K562 (cell line): ENCODE results near the gene UPK2. TPM values are rescaled to one million over a fixed set of nuclear protein-coding genes. Genes with fewer than 3 reads are reported as not detected.

ENCODE experiments used
- CHD7 ChIP-seq: fragments of 200-600 bp; sonication (generic); IDR thresholded peaks from one replicate; pipeline ENCODE4 v1.6.1; 2012; ENCODE audit warnings: mild to moderate bottlenecking, low read depth, low read length, inconsistent platforms
- CREB3L1 ChIP-seq: fragments of 450-650 bp; IDR thresholded peaks from 2 replicates; pipeline ENCODE4 v1.6.1; 2014; ENCODE audit warnings: low read depth, mild to moderate bottlenecking, moderate library complexity, borderline replicate concordance
- NCOA2 ChIP-seq, 2 experiments: fragments of 450-650 bp; IDR thresholded peaks; 2 replicates each; pipeline ENCODE4 v1.6.1; 2018; ENCODE audit warnings: mild to moderate bottlenecking in 2 of 2, moderate library complexity in 1 of 2; ENCODE audit not compliant: partially characterized antibody in 2 of 2
- RUNX1 ChIP-seq: sonication (generic); IDR thresholded peaks from 2 replicates; pipeline ENCODE4 v1.6.1; 2016; ENCODE audit warnings: antibody characterized with exemption, low read depth
- SRSF1 ChIP-seq: fragments of 200-400 bp; formaldehyde crosslinking; IDR thresholded peaks from 2 replicates; pipeline ENCODE4 v1.6.1; 2017; ENCODE audit warnings: mild to moderate bottlenecking, low read depth, low read length, moderate library complexity
- ZBTB49 ChIP-seq: sonication (generic); formaldehyde crosslinking; IDR thresholded peaks from 2 replicates; pipeline ENCODE4 v1.8.0; 2022; ENCODE audit warnings: missing genetic modification reagents, mild to moderate bottlenecking, borderline replicate concordance
- ZNF146 ChIP-seq: IDR thresholded peaks from one replicate; pipeline ENCODE4 v1.6.1; 2018; ENCODE audit warnings: missing compliant biosample characterization; ENCODE audit not compliant: unreplicated experiment
- ZNF696 ChIP-seq: fragments of 250-450 bp; sonication (Bioruptor Pico); conservative IDR thresholded peaks from 2 replicates; pipeline ENCODE4 v1.4.0; 2020; ENCODE audit warnings: mild to moderate bottlenecking, moderate library complexity
- ZNF75A ChIP-seq: fragments of 450-650 bp; formaldehyde crosslinking; IDR thresholded peaks from 2 replicates; pipeline ENCODE4 v1.4.0; 2020; ENCODE audit warnings: mild to moderate bottlenecking
- polyA plus RNA-seq, 8 experiments: library from polyadenylated mRNA; depleted of rRNA in 4 of 8; stranded (reverse) in 5 of 8; unstranded in 3 of 8; fragments of >200 nt; fragmentation: Nextera tagmentation in 2 of 8; fragmentation: Illumina TruSeq in 1 of 8; extraction: Ambion mirVana in 2 of 8; extraction: Trizol in 1 of 8; gene quantifications; 2 replicates each; pipeline versions ENCODE4 v1.2.1 to v1.2.3, GENCODE V29; 2011 to 2014; ENCODE audit warnings: inconsistent platforms in 1 of 8, missing spikeins in 1 of 8
- total RNA-seq, 7 experiments: library from RNA; depleted of rRNA in 6 of 7; stranded (reverse); fragments of >200 nt in 6 of 7; fragmentation: Illumina TruSeq in 2 of 7; extraction: Trizol in 2 of 7; gene quantifications; 2 replicates each; pipeline versions ENCODE4 v1.2.1 to v1.2.3, GENCODE V29; 2011 to 2021; ENCODE audit warnings: low replicate concordance in 1 of 7
- TF ChIP-seq, protein P1 (sequence below): fragments of 250-450 bp; sonication (Bioruptor Pico); IDR thresholded peaks from 2 replicates; pipeline ENCODE4 v1.8.0; 2021; ENCODE audit warnings: borderline replicate concordance, mild to moderate bottlenecking, moderate library complexity; ENCODE audit not compliant: poor library complexity, severe bottlenecking

The UPK2 gene
- total and polyA plus RNA-seq, 9 of the 15 experiments (the other 6 are each of a cell fraction or from before 2014, with no cell fraction given): not detected

- no peak for TF ChIP-seq ZBTB49
- TF ChIP-seq, protein P1, sequence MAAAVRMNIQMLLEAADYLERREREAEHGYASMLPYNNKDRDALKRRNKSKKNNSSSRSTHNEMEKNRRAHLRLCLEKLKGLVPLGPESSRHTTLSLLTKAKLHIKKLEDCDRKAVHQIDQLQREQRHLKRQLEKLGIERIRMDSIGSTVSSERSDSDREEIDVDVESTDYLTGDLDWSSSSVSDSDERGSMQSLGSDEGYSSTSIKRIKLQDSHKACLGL (CRISPR knock-in tag): no peak
- TF ChIP-seq RUNX1: 0 out of 2 replicates have a peak, but pooled peaks have one; percentile 53
- no peak for TF ChIP-seq NCOA2 (IDR thresholded peaks at IDR 0.05; ENCODE audit: partially characterized antibody in 2 of 2)
- TF ChIP-seq CHD7: no peak
- peak; percentile 74 for TF ChIP-seq CREB3L1
- no peak for TF ChIP-seq SRSF1
- no peak for TF ChIP-seq ZNF696 (CRISPR knock-in tag)
- no peak for TF ChIP-seq ZNF75A (CRISPR knock-in tag)
- TF ChIP-seq ZNF146 (CRISPR knock-in tag): no peak
These were observed 27.8 kb upstream of the UPK2 start (continued) for GRCh38 chr11:118928101-118928869.
